ENCODE measurements around the gene FGF5. TPM values are rescaled to one million over a fixed set of nuclear protein-coding genes. Genes with fewer than 3 reads are reported as not detected.

The FGF5 gene
- total and polyA plus RNA-seq, 10 of the 15 experiments (the other 5 are each of a cell fraction or from before 2014, with no cell fraction given): 0.87 to 7.4 (median 1.6) TPM

- TF ChIP-seq SMAD5 (IDR thresholded peaks at IDR 0.05; ENCODE audit: low read depth) (no peak), HCFC1 (IDR thresholded peaks at IDR 0.05; ENCODE audit: low read length) (no peak), RAD21 (IDR thresholded peaks at IDR 0.05; ENCODE audit: insufficient read depth, low read depth, low read length) (no peak)
- TF ChIP-seq, protein P1, sequence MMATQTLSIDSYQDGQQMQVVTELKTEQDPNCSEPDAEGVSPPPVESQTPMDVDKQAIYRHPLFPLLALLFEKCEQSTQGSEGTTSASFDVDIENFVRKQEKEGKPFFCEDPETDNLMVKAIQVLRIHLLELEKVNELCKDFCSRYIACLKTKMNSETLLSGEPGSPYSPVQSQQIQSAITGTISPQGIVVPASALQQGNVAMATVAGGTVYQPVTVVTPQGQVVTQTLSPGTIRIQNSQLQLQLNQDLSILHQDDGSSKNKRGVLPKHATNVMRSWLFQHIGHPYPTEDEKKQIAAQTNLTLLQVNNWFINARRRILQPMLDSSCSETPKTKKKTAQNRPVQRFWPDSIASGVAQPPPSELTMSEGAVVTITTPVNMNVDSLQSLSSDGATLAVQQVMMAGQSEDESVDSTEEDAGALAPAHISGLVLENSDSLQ (IDR thresholded peaks at IDR 0.05): no peak
Observed at GRCh38 chr4:80268081-80268823, 1.8 kb downstream of the FGF5 start (continued).

GRCh38 chr4:80268936-80269335, 2.5 kb downstream of the FGF5 start:
- no peaks in the 10 kb centered on the region; the same call in 1 of the 2 replicates for H4K20me1 ChIP-seq (ENCODE audit: control insufficient read depth, insufficient read depth)
- no peak overlapping the region for H3K9ac ChIP-seq (ENCODE audit: control insufficient read depth, insufficient read depth, low read length)
- intact Hi-C loops (cut with micrococcal nuclease; ENCODE audit: unreplicated experiment) (loop anchor here (5.0 kb wide), 2 partner anchors 42 to 68 kb away; partner anchors contain the start of gene CFAP299), in situ Hi-C loops (cut with MboI) (no loop called here)
- ChIA-PET SMC1A (ENCODE audit: uncharacterized antibody, unreplicated experiment) (interaction anchor here (0.8 to 1.3 kb wide), 4 partner anchors 9 to 49 kb away, joined by 3 to 6 read pairs (median 3); no protein-coding TSS in a partner anchor), POLR2A (interaction anchor here (0.9 kb wide), 1 partner anchor 10 kb away, joined by 4 read pairs; no protein-coding TSS in a partner anchor), CTCF (interaction anchor here (0.7 to 0.9 kb wide), 2 partner anchors 28 to 92 kb away, joined by 3 read pairs; no protein-coding TSS in a partner anchor), RAD21 (ENCODE audit: unreplicated experiment) (no interaction called here)
- WGBS (ENCODE audit: insufficient coverage, insufficient replicate concordance, low lambda C conversion rate, missing lambda C conversion rate): 47% methylated on average over 9 of the region's 9 CpGs
- no peaks in the 10 kb centered on the region for H3K4me1 ChIP-seq (ENCODE audit: control insufficient read depth, insufficient read depth, low read length)
- DNase-seq (ENCODE audit: low read depth, low spot score) (no peak), ATAC-seq (no peak), FAIRE-seq (no peak)
- H3K4me2 ChIP-seq (ENCODE audit: control insufficient read depth, insufficient read depth): no peak overlapping the region
- peaks cover 11 to 36% of the 10 kb centered on the region in 2 experiments for H3K27me3 ChIP-seq (replicated peaks in 1 of 2; ENCODE audit: control insufficient read depth in 2 of 2, insufficient read depth in 2 of 2, low read length in 1 of 2)
- no peak overlapping the region for H2AFZ ChIP-seq (ENCODE audit: control insufficient read depth, low read depth, low read length)
- H3K36me3 ChIP-seq (ENCODE audit: control insufficient read depth in 2 of 2, insufficient read depth in 2 of 2, low read length in 1 of 2): no peaks in the 10 kb centered on the region
- no peaks in the 10 kb centered on the region for H3K9me3 ChIP-seq (replicated peaks; ENCODE audit: control insufficient read depth, insufficient read depth, low read length)
- H3K79me2 ChIP-seq (ENCODE audit: control insufficient read depth, insufficient read depth, low read length): no peaks in the 10 kb centered on the region
- H3K4me3 ChIP-seq: no peak overlapping the region
- TF ChIP-seq RFX5 (IDR thresholded peaks at IDR 0.05; ENCODE audit: low read depth, low read length) (no peak), MEF2A (IDR thresholded peaks at IDR 0.05; ENCODE audit: insufficient read depth, low read depth, low read length) (no peak), MTA3 (IDR thresholded peaks at IDR 0.05; ENCODE audit: borderline replicate concordance, low read length) (no peak), YBX1 (IDR thresholded peaks at IDR 0.05) (no peak), BCLAF1 (IDR thresholded peaks at IDR 0.05) (no peak), MLLT1 (IDR thresholded peaks at IDR 0.05) (no peak), SMAD1 (IDR thresholded peaks at IDR 0.05; ENCODE audit: low read depth, partially characterized antibody) (no peak), NFYA (IDR thresholded peaks at IDR 0.05; ENCODE audit: borderline replicate concordance, low read depth, low read length) (no peak)
- TF ChIP-seq, protein P2, sequence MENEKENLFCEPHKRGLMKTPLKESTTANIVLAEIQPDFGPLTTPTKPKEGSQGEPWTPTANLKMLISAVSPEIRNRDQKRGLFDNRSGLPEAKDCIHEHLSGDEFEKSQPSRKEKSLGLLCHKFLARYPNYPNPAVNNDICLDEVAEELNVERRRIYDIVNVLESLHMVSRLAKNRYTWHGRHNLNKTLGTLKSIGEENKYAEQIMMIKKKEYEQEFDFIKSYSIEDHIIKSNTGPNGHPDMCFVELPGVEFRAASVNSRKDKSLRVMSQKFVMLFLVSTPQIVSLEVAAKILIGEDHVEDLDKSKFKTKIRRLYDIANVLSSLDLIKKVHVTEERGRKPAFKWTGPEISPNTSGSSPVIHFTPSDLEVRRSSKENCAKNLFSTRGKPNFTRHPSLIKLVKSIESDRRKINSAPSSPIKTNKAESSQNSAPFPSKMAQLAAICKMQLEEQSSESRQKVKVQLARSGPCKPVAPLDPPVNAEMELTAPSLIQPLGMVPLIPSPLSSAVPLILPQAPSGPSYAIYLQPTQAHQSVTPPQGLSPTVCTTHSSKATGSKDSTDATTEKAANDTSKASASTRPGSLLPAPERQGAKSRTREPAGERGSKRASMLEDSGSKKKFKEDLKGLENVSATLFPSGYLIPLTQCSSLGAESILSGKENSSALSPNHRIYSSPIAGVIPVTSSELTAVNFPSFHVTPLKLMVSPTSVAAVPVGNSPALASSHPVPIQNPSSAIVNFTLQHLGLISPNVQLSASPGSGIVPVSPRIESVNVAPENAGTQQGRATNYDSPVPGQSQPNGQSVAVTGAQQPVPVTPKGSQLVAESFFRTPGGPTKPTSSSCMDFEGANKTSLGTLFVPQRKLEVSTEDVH (IDR thresholded peaks at IDR 0.05; ENCODE audit: low read depth, partially characterized antibody): no peak
- no peak overlapping the region for H3K27ac ChIP-seq (ENCODE audit: control insufficient read depth, insufficient read depth)
- no TSS peak for BruUV-seq (replicated peaks)
